Progenitor cell of endocrine pancreas (in vitro differentiated cells): Measurements from ENCODE around the gene TPP2. TPM values are rescaled to one million over a fixed set of nuclear protein-coding genes. Genes with fewer than 3 reads are reported as not detected.

Experiments
- DNase-seq: peaks from one replicate; pipeline ENCODE4 v3.0.0; 2021; ENCODE audit warnings: low spot score; ENCODE audit not compliant: unreplicated experiment
- H3K27ac Mint-ChIP-seq: 2 replicates; pipeline ENCODE4 v1.8.0; 2021; ENCODE audit warnings: mild to moderate bottlenecking, moderate library complexity, mixed read lengths
- H3K27me3 Mint-ChIP-seq: 2 replicates; pipeline ENCODE4 v1.8.0; 2021; ENCODE audit warnings: mixed read lengths
- H3K36me3 Mint-ChIP-seq: 2 replicates; pipeline ENCODE4 v1.8.0; 2022; ENCODE audit warnings: mixed read lengths; ENCODE audit not compliant: insufficient read depth
- H3K4me1 Mint-ChIP-seq: 2 replicates; pipeline ENCODE4 v1.8.0; 2021; ENCODE audit warnings: low read depth, mixed read lengths
- H3K4me3 Mint-ChIP-seq: 2 replicates; pipeline ENCODE4 v1.8.0; 2021; ENCODE audit warnings: low read depth, mild to moderate bottlenecking, moderate library complexity, mixed read lengths
- H3K9me3 Mint-ChIP-seq: 2 replicates; pipeline ENCODE4 v1.8.0; 2021; ENCODE audit warnings: low read depth, mixed read lengths
- CTCF ChIP-seq: fragments of 200-600 bp; sonication (generic); IDR thresholded peaks from one replicate; pipeline ENCODE4 v1.5.0; 2021; ENCODE audit warnings: antibody characterized with exemption, mild to moderate bottlenecking; ENCODE audit not compliant: unreplicated experiment
- total RNA-seq: library from RNA; stranded (reverse); gene quantifications from 2 replicates; pipeline ENCODE4 v1.2.1, GENCODE V29; 2021

The TPP2 gene
- total RNA-seq, 1 donor from 2014 or later, result 52.9 TPM

DNA sequence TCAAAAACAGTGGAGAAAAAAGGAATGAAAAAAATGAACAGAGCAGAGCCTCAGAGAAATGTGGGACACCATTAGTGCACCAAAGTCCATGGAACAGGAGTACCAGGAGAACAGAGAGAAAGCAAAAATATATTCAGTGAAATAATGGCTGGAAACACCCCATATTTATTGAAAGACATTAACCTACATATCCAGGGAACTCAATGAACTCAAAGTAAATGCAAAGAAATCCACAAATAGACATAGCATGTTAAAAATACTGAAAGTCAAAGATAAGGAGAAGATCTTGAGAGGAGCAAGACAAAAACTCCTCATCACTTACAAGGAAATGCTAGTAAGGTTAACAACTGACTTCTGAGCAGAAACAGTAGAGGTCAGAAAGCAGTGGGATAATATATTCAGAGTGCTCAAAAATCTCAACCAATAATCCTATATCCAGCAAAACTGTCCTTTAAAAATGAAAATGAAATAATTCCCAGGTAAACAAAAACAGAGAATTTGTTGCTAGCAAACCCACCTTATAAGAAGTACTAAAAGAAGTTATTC is 62.5 kb downstream of the TPP2 start:
- TF ChIP-seq CTCF, result no peak
- no peaks in the 10 kb centered on the region for H3K27me3 Mint-ChIP-seq
- DNase-seq, result no peak
- no peak overlapping the region for H3K4me3 Mint-ChIP-seq
- peaks cover 41% of the 10 kb centered on the region for H3K36me3 Mint-ChIP-seq
- H3K9me3 Mint-ChIP-seq, result peaks cover 8% of the 10 kb centered on the region
- H3K27ac Mint-ChIP-seq, result no peak overlapping the region
- H3K4me1 Mint-ChIP-seq, result no peaks in the 10 kb centered on the region

- Mint-ChIP-seq H3K9me3 (peaks cover 36% of the 10 kb centered on the region), H3K27me3 (no peaks in the 10 kb centered on the region), H3K4me3 (no peak overlapping the region), H3K27ac (no peak overlapping the region), H3K36me3 (peaks cover 79% of the 10 kb centered on the region), H3K4me1 (no peaks in the 10 kb centered on the region)
- no peak for DNase-seq
- TF ChIP-seq CTCF, result no peak
These were observed 70.2 kb downstream of the TPP2 start for GRCh38 chr13:102667023-102667422.

DNA sequence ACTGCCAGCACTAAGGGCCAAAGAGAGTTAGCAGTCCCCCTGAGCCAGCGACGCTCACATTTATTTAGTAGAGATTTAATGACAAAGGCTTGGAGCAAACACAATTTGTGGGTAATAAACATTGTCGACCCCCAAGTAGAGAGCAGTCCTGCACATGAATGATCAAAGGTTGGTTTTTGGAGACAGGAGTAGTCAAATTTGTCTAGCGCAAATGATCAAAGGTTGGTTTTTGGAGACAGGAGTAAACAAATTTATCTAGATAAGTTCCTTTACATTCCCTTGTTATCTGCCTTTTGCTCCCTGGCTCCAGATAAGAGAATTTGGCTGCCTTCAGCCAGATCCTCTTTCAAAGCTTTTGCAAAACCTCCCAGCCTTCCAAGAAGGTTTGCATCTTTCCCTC is 71.1 kb downstream of the TPP2 start:
- peaks cover 36% of the 10 kb centered on the region for H3K9me3 Mint-ChIP-seq
- no peak overlapping the region for H3K27ac Mint-ChIP-seq
- H3K4me1 Mint-ChIP-seq, result no peaks in the 10 kb centered on the region
- no peak for DNase-seq
- no peak for TF ChIP-seq CTCF
- H3K27me3 Mint-ChIP-seq, result no peaks in the 10 kb centered on the region
- peaks cover 83% of the 10 kb centered on the region for H3K36me3 Mint-ChIP-seq
- H3K4me3 Mint-ChIP-seq, result no peak overlapping the region

DNA sequence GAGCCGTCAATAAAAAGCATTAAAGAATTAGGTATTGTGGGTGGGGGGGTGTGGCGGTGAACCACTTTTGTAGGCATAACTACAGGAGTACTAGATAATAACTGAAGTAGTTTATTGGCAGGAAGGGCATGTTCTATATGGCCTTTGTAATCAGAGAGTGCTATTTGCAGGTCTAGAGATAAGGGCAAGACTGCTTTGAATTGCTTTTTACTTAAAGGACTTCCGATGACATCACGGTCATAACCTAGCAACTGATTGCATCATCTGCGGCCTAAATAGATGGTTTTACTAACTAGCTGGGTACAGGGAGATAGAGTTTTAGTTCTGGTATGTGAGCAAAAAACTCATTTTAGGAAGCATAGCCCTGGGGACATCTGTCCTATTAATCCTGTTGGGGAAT is 73.3 kb downstream of the TPP2 start:
- no peaks in the 10 kb centered on the region for H3K4me1 Mint-ChIP-seq
- TF ChIP-seq CTCF, result no peak
- no peak overlapping the region for H3K4me3 Mint-ChIP-seq
- H3K9me3 Mint-ChIP-seq, result peaks cover 36% of the 10 kb centered on the region
- no peaks in the 10 kb centered on the region for H3K27me3 Mint-ChIP-seq
- H3K27ac Mint-ChIP-seq, result no peak overlapping the region
- peaks cover 74% of the 10 kb centered on the region for H3K36me3 Mint-ChIP-seq
- DNase-seq, result no peak

DNA sequence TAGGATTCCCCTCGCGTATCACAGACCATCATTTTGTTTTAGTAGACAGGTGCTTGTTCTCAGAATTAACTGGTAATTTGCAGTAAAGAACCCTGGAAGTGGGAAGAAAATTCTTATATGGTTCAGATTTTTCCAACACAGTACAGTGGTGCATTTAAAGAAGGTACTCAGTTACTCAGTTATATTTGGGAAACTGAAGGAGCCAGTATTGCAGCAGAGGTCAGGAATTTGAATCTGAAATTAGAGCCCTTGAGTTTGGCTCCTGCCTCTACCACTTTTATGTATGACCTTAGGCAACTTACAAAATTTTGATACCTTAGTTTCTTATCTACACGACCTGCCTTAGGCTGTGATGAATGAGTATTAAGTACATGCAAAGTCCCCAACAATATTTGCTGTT is 78.3 kb downstream of the TPP2 start:
- Mint-ChIP-seq H3K4me1 (no peaks in the 10 kb centered on the region), H3K27ac (no peak overlapping the region), H3K9me3 (peaks cover 14% of the 10 kb centered on the region), H3K27me3 (no peaks in the 10 kb centered on the region), H3K36me3 (peaks cover 41% of the 10 kb centered on the region), H3K4me3 (no peak overlapping the region)
- DNase-seq, result no peak
- TF ChIP-seq CTCF, result no peak
